Left lung (tissue), 10 donors: ENCODE data around the gene TMEM168. TPM values are rescaled to one million over a fixed set of nuclear protein-coding genes. Genes with fewer than 3 reads are reported as not detected.

Experiments
- ATAC-seq: fragments of 200-7000 bp; cut with Tn5 transposase; one replicate; pipeline ENCODE4 v1.9.1; 2020; ENCODE audit warnings: moderate library complexity
- DNase-seq, 4 donors: peaks; one replicate each; pipeline ENCODE4 v3.0.0-alpha.2; 2013 to 2020
- H3K27ac ChIP-seq, 2 donors: fragments of 200-600 bp; sonication (generic) in 1 of 2; one replicate each; pipeline versions ENCODE4 v1.5.0 to v1.8.0; 2020 to 2021
- H3K27me3 ChIP-seq, 2 donors: fragments of 200-600 bp; sonication (generic) in 1 of 2; one replicate each; pipeline versions ENCODE4 v1.5.0 to v1.8.0; 2020 to 2021
- H3K36me3 ChIP-seq, 2 donors: fragments of 200-600 bp; sonication (generic) in 1 of 2; one replicate each; pipeline versions ENCODE4 v1.5.0 to v1.8.0; 2020 to 2021
- H3K4me1 ChIP-seq, 2 donors: fragments of 200-600 bp; one replicate each; pipeline ENCODE4 v1.8.0; 2021
- H3K4me3 ChIP-seq, 2 donors: fragments of 200-600 bp; sonication (generic) in 1 of 2; one replicate each; pipeline versions ENCODE4 v1.5.0 to v1.8.0; 2020 to 2021; ENCODE audit warnings: mild to moderate bottlenecking in 1 of 2
- H3K9me3 ChIP-seq, 2 donors: fragments of 200-600 bp; sonication (generic) in 1 of 2; one replicate each; pipeline versions ENCODE4 v1.5.0 to v1.8.0; 2020 to 2021
- intact Hi-C, 2 donors: fragments of 100-400 bp; cut with DNase I; formaldehyde crosslinking; loops; one replicate each; pipeline versions ENCODE4 v1.11.2 to v1.14.2; 2022
- polyA plus RNA-seq, 6 donors: library from polyadenylated mRNA; unstranded; fragments of 120-200 nt; gene quantifications; one replicate each; pipeline ENCODE4 v1.2.1, GENCODE V29; 2013; ENCODE audit not compliant: insufficient read length in 6 of 6
- total RNA-seq, 2 donors: library from RNA; stranded (reverse); fragmentation: NEBNext Ultra II Directional; extraction: Animal tissue kit (Norgen Biotek cat#: 25700); gene quantifications; one replicate each; pipeline ENCODE4 v1.2.1, GENCODE V29; 2021
- TF ChIP-seq, protein P1 (sequence below), 2 donors: fragments of 200-600 bp; sonication (generic) in 1 of 2; IDR thresholded peaks; one replicate each; pipeline versions ENCODE4 v1.5.0 to v1.8.0; 2021; ENCODE audit warnings: antibody characterized with exemption in 2 of 2
- donor health status: DM: no; HTN: yes; CAD: no.
- donor health status: DM: no; HTN: no; CAD: no.

The TMEM168 gene
- total and polyA plus RNA-seq, 8 donors: 22.3 to 75.4 (median 67.4) TPM

DNA sequence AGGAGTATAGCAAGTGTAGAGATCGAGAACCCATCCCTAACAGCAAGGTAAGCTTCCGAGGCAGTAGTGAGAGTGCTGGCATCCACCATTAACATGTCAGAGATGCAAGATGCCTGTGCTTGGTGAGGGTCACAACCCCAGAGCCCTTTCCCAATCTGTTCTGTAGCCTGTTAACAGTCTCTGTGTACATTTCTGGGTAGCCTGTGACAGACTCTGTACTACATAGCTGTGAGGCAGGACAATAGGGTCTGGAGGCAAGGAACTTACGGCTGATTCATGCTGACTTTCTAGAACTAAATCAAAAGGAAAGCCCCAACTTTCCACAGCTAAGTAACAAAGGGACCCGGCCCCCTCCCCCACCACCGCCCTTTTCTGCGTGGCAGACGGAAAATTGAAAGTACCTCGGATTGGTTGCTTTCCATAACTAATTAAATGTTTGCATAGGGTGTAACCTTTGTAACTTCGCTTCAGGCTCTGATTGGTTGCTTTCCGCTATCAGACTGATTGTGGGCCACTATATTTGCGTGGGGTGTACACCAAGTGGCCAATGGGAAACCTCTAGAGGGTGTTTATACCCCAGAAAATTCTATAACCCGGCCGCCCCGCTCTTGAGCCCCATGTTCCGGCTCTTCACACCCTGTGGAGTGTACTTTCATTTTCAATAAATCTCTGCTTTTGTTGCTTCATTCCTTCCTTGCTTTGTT lies 1.4 kb upstream of the TMEM168 start:
- no peak overlapping the region for H3K4me3 ChIP-seq
- DNase-seq: no peak
- TF ChIP-seq, protein P1, sequence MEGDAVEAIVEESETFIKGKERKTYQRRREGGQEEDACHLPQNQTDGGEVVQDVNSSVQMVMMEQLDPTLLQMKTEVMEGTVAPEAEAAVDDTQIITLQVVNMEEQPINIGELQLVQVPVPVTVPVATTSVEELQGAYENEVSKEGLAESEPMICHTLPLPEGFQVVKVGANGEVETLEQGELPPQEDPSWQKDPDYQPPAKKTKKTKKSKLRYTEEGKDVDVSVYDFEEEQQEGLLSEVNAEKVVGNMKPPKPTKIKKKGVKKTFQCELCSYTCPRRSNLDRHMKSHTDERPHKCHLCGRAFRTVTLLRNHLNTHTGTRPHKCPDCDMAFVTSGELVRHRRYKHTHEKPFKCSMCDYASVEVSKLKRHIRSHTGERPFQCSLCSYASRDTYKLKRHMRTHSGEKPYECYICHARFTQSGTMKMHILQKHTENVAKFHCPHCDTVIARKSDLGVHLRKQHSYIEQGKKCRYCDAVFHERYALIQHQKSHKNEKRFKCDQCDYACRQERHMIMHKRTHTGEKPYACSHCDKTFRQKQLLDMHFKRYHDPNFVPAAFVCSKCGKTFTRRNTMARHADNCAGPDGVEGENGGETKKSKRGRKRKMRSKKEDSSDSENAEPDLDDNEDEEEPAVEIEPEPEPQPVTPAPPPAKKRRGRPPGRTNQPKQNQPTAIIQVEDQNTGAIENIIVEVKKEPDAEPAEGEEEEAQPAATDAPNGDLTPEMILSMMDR (IDR thresholded peaks at IDR 0.05): no peak
- H3K27me3 ChIP-seq: no peaks in the 10 kb centered on the region
- H3K4me1 ChIP-seq: peaks cover 0 to 16% of the 10 kb centered on the region in 2 donors
- no peak for ATAC-seq
- no peak overlapping the region for H3K27ac ChIP-seq
- intact Hi-C loops: no loop called here
- no peaks in the 10 kb centered on the region for H3K36me3 ChIP-seq
- no peaks in the 10 kb centered on the region for H3K9me3 ChIP-seq

GRCh38 chr7:112790586-112791003 lies 402 bp upstream of the TMEM168 start:
- Histone ChIP-seq H3K36me3 (no peaks in the 10 kb centered on the region), H3K27ac (peak overlapping the region; percentile 91 to 93), H3K27me3 (no peaks in the 10 kb centered on the region), H3K4me3 (peak overlapping the region; percentile 59 to 77), H3K4me1 (peaks cover 0 to 16% of the 10 kb centered on the region in 2 donors), H3K9me3 (no peaks in the 10 kb centered on the region)
- TF ChIP-seq, protein P1 (IDR thresholded peaks at IDR 0.05): no peak
- ATAC-seq (peak; percentile 33), DNase-seq (no peak)
- intact Hi-C loops: no loop called here

GRCh38 chr7:112789453-112789816 lies 758 bp downstream of the TMEM168 start:
- peak overlapping the region; percentile 91 to 93 for H3K27ac ChIP-seq
- H3K4me3 ChIP-seq: peak overlapping the region; percentile 59 to 77
- H3K9me3 ChIP-seq: no peaks in the 10 kb centered on the region
- H3K27me3 ChIP-seq: no peaks in the 10 kb centered on the region
- TF ChIP-seq, protein P1 (IDR thresholded peaks at IDR 0.05): no peak
- DNase-seq: no peak
- no peak for ATAC-seq
- intact Hi-C loops: no loop called here
- H3K4me1 ChIP-seq: peaks cover 0 to 16% of the 10 kb centered on the region in 2 donors
- peaks cover 0 to 3% of the 10 kb centered on the region in 2 donors for H3K36me3 ChIP-seq

DNA sequence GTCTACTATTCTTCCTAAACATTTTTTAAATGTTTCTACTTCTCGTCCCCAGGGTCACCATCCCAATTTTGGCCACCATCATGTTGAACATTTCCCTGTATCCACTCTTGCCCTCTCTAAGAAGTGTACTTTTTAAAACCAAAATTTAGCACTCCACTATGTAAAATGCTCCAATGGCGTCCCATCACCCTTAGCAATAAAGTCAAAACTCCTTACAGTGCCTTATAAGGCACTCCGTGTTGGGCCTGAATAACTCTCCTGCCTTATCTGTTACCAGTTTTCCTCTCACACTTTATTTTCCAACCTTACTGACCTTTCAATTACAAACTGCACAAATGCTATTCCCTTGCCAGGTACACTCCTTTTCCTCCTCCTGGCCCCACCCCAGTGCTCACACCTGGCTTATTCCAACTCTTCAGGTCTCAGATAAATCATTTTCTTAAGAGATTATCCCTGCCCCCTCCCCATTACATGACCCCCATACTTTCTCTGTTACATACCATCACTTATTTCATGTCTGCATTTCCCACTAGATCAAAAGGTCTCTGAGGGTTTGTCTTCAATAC lies 1.3 kb downstream of the TMEM168 start:
- TF ChIP-seq, protein P1 (IDR thresholded peaks at IDR 0.05): no peak
- peak overlapping the region; percentile 59 to 77 for H3K4me3 ChIP-seq
- peaks cover 0 to 7% of the 10 kb centered on the region in 2 donors for H3K36me3 ChIP-seq
- ATAC-seq (no peak), DNase-seq (no peak)
- peak overlapping the region in 1 of 2 donors; percentile 93 for H3K27ac ChIP-seq
- no peaks in the 10 kb centered on the region for H3K27me3 ChIP-seq
- H3K4me1 ChIP-seq: peaks cover 0 to 16% of the 10 kb centered on the region in 2 donors
- no peaks in the 10 kb centered on the region for H3K9me3 ChIP-seq
- intact Hi-C loops: no loop called here

GRCh38 chr7:112784603-112785002 lies 5.6 kb downstream of the TMEM168 start:
- ATAC-seq (no peak), DNase-seq (no peak)
- Histone ChIP-seq H3K4me3 (no peak overlapping the region), H3K4me1 (peaks cover 0 to 16% of the 10 kb centered on the region in 2 donors), H3K36me3 (peaks cover 0 to 27% of the 10 kb centered on the region in 2 donors), H3K27ac (no peak overlapping the region), H3K27me3 (no peaks in the 10 kb centered on the region), H3K9me3 (no peaks in the 10 kb centered on the region)
- intact Hi-C loops: no loop called here
- TF ChIP-seq, protein P1 (IDR thresholded peaks at IDR 0.05): no peak
